Thymus (tissue), 11 donors: Measurements from ENCODE around the gene RPL22L1. TPM values are rescaled to one million over a fixed set of nuclear protein-coding genes. Genes with fewer than 3 reads are reported as not detected.
"Not testable (repeated sequence)": the region's sequence is repeated elsewhere in the genome, so short reads cannot be mapped to it uniquely, and the experiment has no call there.

Source experiments
- DNase-seq, 9 donors: peaks; one replicate each; pipeline ENCODE4 v3.0.0-alpha.2; 2013; ENCODE audit warnings: low spot score in 9 of 9, low read depth in 6 of 9, missing footprints in 1 of 9
- H3K27ac ChIP-seq, 2 donors: one replicate each; pipeline ENCODE4 v1.5.1; 2013; ENCODE audit warnings: control low read depth in 1 of 2, low read depth in 1 of 2, low read length in 1 of 2, mild to moderate bottlenecking in 1 of 2, moderate library complexity in 1 of 2
- H3K27me3 ChIP-seq, 2 donors: one replicate each; pipeline ENCODE4 v1.5.1; 2013; ENCODE audit warnings: low read length in 1 of 2; ENCODE audit not compliant: control insufficient read depth in 2 of 2, insufficient read depth in 1 of 2
- H3K36me3 ChIP-seq, 2 donors: one replicate each; pipeline ENCODE4 v1.5.1; 2013; ENCODE audit warnings: low read length in 1 of 2, mild to moderate bottlenecking in 1 of 2, moderate library complexity in 1 of 2; ENCODE audit not compliant: control insufficient read depth in 2 of 2, insufficient read depth in 2 of 2
- H3K4me1 ChIP-seq, 2 donors: one replicate each; pipeline ENCODE4 v1.5.1; 2013; ENCODE audit warnings: low read length in 2 of 2; ENCODE audit not compliant: control insufficient read depth in 2 of 2, insufficient read depth in 2 of 2
- H3K4me3 ChIP-seq, 2 donors: one replicate each; pipeline ENCODE4 v1.5.1; 2013; ENCODE audit warnings: low read length in 2 of 2, control low read depth in 1 of 2, mild to moderate bottlenecking in 1 of 2
- H3K9me3 ChIP-seq, 2 donors: one replicate each; pipeline ENCODE4 v1.5.1; 2013; ENCODE audit warnings: low read length in 1 of 2, mild to moderate bottlenecking in 1 of 2; ENCODE audit not compliant: control insufficient read depth in 2 of 2, insufficient read depth in 1 of 2
- WGBS: extraction: QIAGEN DNeasy Blood & Tissue Kit; methylation state at CpG from one replicate; pipeline ENCODE4 v1.1.7; 2013; 5-methylcytosine and 5-hydroxymethylcytosine counted together
- polyA plus RNA-seq: library from polyadenylated mRNA; stranded (reverse); fragments of 200-250 nt; gene quantifications from one replicate; pipeline ENCODE4 v1.2.3, GENCODE V29; 2013
- total RNA-seq: library from RNA; stranded (reverse); fragments of 120-200 nt; gene quantifications from one replicate; pipeline ENCODE4 v1.2.4, GENCODE V29; 2013
- donor health status: healthy.

The RPL22L1 gene
- total and polyA plus RNA-seq, 2 donors = 214 to 245 TPM

GRCh38 chr3:170896781-170897180 is 26.8 kb upstream of the RPL22L1 start:
- Histone ChIP-seq H3K27ac (no peak overlapping the region), H3K27me3 (no peaks in the 10 kb centered on the region), H3K4me3 (no peak overlapping the region), H3K9me3 (no peaks in the 10 kb centered on the region), H3K4me1 (no peaks in the 10 kb centered on the region), H3K36me3 (no peaks in the 10 kb centered on the region)
- WGBS = 97% methylated on average over 1 of the region's 1 CpG
- no peak for DNase-seq

- H3K27me3 ChIP-seq, H3K4me3 ChIP-seq, H3K27ac ChIP-seq, DNase-seq, H3K36me3 ChIP-seq, H3K4me1 ChIP-seq, H3K9me3 ChIP-seq: not testable (repeated sequence)
- WGBS = 97% methylated on average over 6 of the region's 6 CpGs
Measured at GRCh38 chr3:170896333-170896732, 26.3 kb upstream of the RPL22L1 start.

- no peak for DNase-seq
- WGBS = over 99% methylated on average over 8 of the region's 8 CpGs
- no peaks in the 10 kb centered on the region for H3K4me1 ChIP-seq
- no peaks in the 10 kb centered on the region for H3K27me3 ChIP-seq
- no peak overlapping the region for H3K4me3 ChIP-seq
- H3K27ac ChIP-seq = no peak overlapping the region
- H3K36me3 ChIP-seq = no peaks in the 10 kb centered on the region
- H3K9me3 ChIP-seq = no peaks in the 10 kb centered on the region
Measured at GRCh38 chr3:170893895-170894294, 23.9 kb upstream of the RPL22L1 start.

GRCh38 chr3:170889630-170890029 is 19.6 kb upstream of the RPL22L1 start:
- WGBS = 95% methylated on average over 1 of the region's 1 CpG
- H3K27me3 ChIP-seq = no peaks in the 10 kb centered on the region
- no peaks in the 10 kb centered on the region for H3K9me3 ChIP-seq
- no peak overlapping the region for H3K4me3 ChIP-seq
- H3K27ac ChIP-seq = no peak overlapping the region
- no peaks in the 10 kb centered on the region for H3K36me3 ChIP-seq
- no peaks in the 10 kb centered on the region for H3K4me1 ChIP-seq
- DNase-seq = no peak

GRCh38 chr3:170889132-170889531 is 19.1 kb upstream of the RPL22L1 start:
- Histone ChIP-seq H3K27me3 (no peaks in the 10 kb centered on the region), H3K36me3 (no peaks in the 10 kb centered on the region), H3K4me3 (no peak overlapping the region), H3K9me3 (no peaks in the 10 kb centered on the region), H3K4me1 (no peaks in the 10 kb centered on the region), H3K27ac (no peak overlapping the region)
- no peak for DNase-seq

- WGBS = 98% methylated on average over 20 of the region's 24 CpGs
- H3K27ac ChIP-seq, H3K27me3 ChIP-seq, H3K4me1 ChIP-seq, DNase-seq, H3K9me3 ChIP-seq, H3K36me3 ChIP-seq, H3K4me3 ChIP-seq: not testable (repeated sequence)
Measured at GRCh38 chr3:170884109-170884930, 14.3 kb upstream of the RPL22L1 start.

- not testable (repeated sequence) for H3K27me3 ChIP-seq, DNase-seq, H3K4me1 ChIP-seq, H3K9me3 ChIP-seq, H3K4me3 ChIP-seq, H3K36me3 ChIP-seq, H3K27ac ChIP-seq
- WGBS = 92% methylated on average over 1 of the region's 5 CpGs
Measured at GRCh38 chr3:170878688-170879087, 8.7 kb upstream of the RPL22L1 start.

GRCh38 chr3:170877311-170877710 is 7.3 kb upstream of the RPL22L1 start:
- not testable (repeated sequence) for H3K27me3 ChIP-seq, DNase-seq, H3K9me3 ChIP-seq, H3K27ac ChIP-seq, H3K4me1 ChIP-seq, H3K4me3 ChIP-seq, H3K36me3 ChIP-seq
- 96% methylated on average over 6 of the region's 6 CpGs for WGBS

GRCh38 chr3:170876537-170876936 is 6.5 kb upstream of the RPL22L1 start:
- Histone ChIP-seq H3K27me3 (no peaks in the 10 kb centered on the region), H3K9me3 (no peaks in the 10 kb centered on the region), H3K36me3 (no peaks in the 10 kb centered on the region), H3K4me3 (no peak overlapping the region), H3K4me1 (no peaks in the 10 kb centered on the region), H3K27ac (no peak overlapping the region)
- 98% methylated on average over 2 of the region's 2 CpGs for WGBS
- no peak for DNase-seq
